ENCODE results near the gene MEX3B.

Gene MEX3B

GRCh38 chr15:82045892-82046665 is at the start of gene MEX3B:
Gene MEX3B, minus strand, starts transcription at chr15:82046018. Its CDS starts 313 bp downstream, at chr15:82045705.
- Mint-ChIP-seq H3K9me3 (no peaks in the 10 kb centered on the region), H3K36me3 (ENCODE audit: low read depth) (peaks cover 3% of the 10 kb centered on the region), H3K4me1 (ENCODE audit: low read depth) (peaks cover 15% of the 10 kb centered on the region), H3K27ac (peak within 1 kb of the TSS; percentile 80), H3K4me3 (peak within 1 kb of the TSS; percentile 84), H3K27me3 (peaks cover 19% of the 10 kb centered on the region)

DNA sequence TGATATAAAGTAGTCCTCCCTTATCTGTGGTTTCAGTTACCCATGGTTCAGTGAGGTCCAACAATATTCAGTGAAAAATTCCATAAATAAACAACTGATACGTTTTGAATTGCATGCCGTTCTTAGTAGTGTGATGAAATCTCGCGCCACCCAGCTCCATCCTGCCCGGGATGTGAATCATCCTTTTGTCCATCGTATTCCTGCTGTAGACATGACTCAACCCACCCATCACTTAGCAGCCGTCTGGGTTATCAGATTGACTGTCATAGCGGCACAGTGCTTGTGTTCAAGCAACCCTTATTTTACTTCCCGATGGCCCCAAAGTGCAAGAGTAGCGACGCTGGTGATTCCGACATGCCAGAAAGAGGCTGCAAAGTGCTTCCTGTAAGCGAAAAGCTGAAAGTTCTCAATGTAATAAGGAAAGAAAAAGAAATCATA is 48.0 kb upstream of the MEX3B start:
- Mint-ChIP-seq H3K27ac (no peak overlapping the region), H3K9me3 (no peaks in the 10 kb centered on the region), H3K4me3 (no peak overlapping the region), H3K27me3 (no peaks in the 10 kb centered on the region), H3K36me3 (ENCODE audit: low read depth) (no peaks in the 10 kb centered on the region), H3K4me1 (ENCODE audit: low read depth) (no peaks in the 10 kb centered on the region)

DNA sequence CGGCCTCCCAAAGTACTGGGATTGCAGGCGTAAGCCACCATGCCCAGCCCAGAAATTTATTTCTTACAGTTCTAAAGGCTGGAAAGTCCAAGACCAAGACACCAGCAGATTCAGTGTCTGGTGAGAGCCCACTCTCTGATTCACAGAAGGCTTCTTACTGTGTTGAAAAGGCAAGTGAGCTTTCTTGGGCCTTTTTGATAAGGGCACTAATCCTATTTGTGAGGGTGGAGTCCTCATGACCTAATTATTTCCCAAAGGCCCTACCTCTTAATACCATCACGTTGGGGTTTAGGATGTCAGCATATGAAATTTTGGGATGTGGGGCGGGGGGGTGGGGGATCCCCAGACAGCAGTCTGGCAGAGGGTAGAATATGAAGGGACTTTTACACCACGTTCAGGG is 47.5 kb upstream of the MEX3B start:
- Mint-ChIP-seq H3K4me3 (no peak overlapping the region), H3K9me3 (no peaks in the 10 kb centered on the region), H3K36me3 (ENCODE audit: low read depth) (no peaks in the 10 kb centered on the region), H3K27ac (no peak overlapping the region), H3K27me3 (no peaks in the 10 kb centered on the region), H3K4me1 (ENCODE audit: low read depth) (no peaks in the 10 kb centered on the region)

GRCh38 chr15:82091636-82092140 is 45.9 kb upstream of the MEX3B start:
- H3K27ac Mint-ChIP-seq: no peak overlapping the region
- H3K27me3 Mint-ChIP-seq: no peaks in the 10 kb centered on the region
- no peaks in the 10 kb centered on the region for H3K36me3 Mint-ChIP-seq (ENCODE audit: low read depth)
- no peaks in the 10 kb centered on the region for H3K9me3 Mint-ChIP-seq
- H3K4me3 Mint-ChIP-seq: no peak overlapping the region
- H3K4me1 Mint-ChIP-seq (ENCODE audit: low read depth): no peaks in the 10 kb centered on the region

DNA sequence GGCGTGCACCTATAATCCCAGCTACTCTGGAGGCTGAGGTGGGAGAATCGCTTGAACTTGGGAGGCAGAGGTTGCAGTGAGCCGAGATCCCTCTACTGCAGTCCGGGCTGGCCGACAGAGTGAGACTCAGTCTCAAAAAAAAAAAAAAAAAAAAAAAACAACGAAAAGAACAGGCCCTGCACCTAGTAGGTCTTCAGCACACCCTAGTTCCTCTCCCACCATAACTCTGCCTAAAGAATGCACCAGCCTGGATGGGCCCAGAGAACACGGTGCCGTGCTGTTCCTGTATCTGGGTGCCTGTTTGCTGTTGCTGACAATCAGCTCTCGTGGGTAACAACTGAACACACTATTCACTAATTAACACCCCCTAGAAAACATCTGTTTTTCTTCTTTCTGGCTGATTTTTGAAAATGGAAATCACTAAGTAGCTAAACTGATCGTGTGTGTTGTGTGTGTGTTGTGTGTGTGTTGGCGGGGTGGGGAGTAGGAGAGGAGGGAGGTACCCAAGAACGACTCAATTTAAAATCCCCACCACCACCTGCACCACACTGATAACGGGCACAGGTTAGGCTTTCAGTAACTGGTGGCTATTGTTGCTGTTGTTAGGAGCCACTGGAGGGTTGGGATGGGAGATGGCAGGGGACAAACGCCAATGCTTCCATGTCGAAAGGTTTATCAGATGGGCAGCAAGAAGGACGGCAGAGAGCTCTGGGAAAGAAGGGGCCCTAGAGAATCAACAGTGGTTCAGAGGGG is 40.6 kb upstream of the MEX3B start:
- H3K27me3 Mint-ChIP-seq: peaks cover 3% of the 10 kb centered on the region
- no peak overlapping the region for H3K4me3 Mint-ChIP-seq
- H3K27ac Mint-ChIP-seq: no peak overlapping the region
- no peaks in the 10 kb centered on the region for H3K9me3 Mint-ChIP-seq
- no peaks in the 10 kb centered on the region for H3K36me3 Mint-ChIP-seq (ENCODE audit: low read depth)
- no peaks in the 10 kb centered on the region for H3K4me1 Mint-ChIP-seq (ENCODE audit: low read depth)

GRCh38 chr15:82081914-82082762 is 36.3 kb upstream of the MEX3B start:
- Mint-ChIP-seq H3K9me3 (no peaks in the 10 kb centered on the region), H3K27ac (no peak overlapping the region)

DNA sequence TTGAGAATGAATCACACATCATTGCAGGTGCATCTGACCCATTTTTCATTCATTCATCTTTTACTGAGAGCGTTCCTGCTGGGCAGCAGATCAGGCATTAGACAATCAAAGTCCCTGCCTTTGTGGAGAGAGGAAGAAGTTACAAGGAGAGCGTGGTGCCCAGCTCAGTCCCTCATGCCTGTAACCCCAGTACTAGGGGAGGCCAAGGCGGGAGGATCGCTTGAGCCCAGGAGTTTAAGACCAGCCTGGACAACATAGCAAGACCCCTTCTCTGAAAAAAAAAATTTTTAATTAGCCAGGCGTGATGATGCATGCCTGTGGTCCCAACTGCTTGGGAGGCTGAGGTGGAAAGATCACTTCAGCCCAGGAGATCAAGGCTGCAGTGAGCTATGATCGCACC is 35.0 kb upstream of the MEX3B start:
- Mint-ChIP-seq H3K9me3 (no peaks in the 10 kb centered on the region), H3K4me3 (no peak overlapping the region), H3K27ac (no peak overlapping the region), H3K27me3 (peaks cover 9% of the 10 kb centered on the region), H3K36me3 (ENCODE audit: low read depth) (no peaks in the 10 kb centered on the region), H3K4me1 (ENCODE audit: low read depth) (no peaks in the 10 kb centered on the region)

More at GRCh38 chr15:82081914-82082762, 36.3 kb upstream of the MEX3B start:
- Mint-ChIP-seq H3K36me3 (ENCODE audit: low read depth) (no peaks in the 10 kb centered on the region), H3K4me1 (ENCODE audit: low read depth) (no peaks in the 10 kb centered on the region), H3K27me3 (peaks cover 9% of the 10 kb centered on the region), H3K4me3 (no peak overlapping the region)

GRCh38 chr15:82079736-82080135 is 33.9 kb upstream of the MEX3B start:
- no peaks in the 10 kb centered on the region for H3K9me3 Mint-ChIP-seq
- no peaks in the 10 kb centered on the region for H3K36me3 Mint-ChIP-seq (ENCODE audit: low read depth)
- H3K27me3 Mint-ChIP-seq: peaks cover 9% of the 10 kb centered on the region
- H3K4me1 Mint-ChIP-seq (ENCODE audit: low read depth): no peaks in the 10 kb centered on the region
- no peak overlapping the region for H3K27ac Mint-ChIP-seq
- no peak overlapping the region for H3K4me3 Mint-ChIP-seq

GRCh38 chr15:82074610-82075009 is 28.8 kb upstream of the MEX3B start:
- Mint-ChIP-seq H3K4me1 (ENCODE audit: low read depth) (no peaks in the 10 kb centered on the region), H3K27ac (no peak overlapping the region), H3K36me3 (ENCODE audit: low read depth) (no peaks in the 10 kb centered on the region), H3K9me3 (no peaks in the 10 kb centered on the region), H3K27me3 (peaks cover 13% of the 10 kb centered on the region), H3K4me3 (no peak overlapping the region)

DNA sequence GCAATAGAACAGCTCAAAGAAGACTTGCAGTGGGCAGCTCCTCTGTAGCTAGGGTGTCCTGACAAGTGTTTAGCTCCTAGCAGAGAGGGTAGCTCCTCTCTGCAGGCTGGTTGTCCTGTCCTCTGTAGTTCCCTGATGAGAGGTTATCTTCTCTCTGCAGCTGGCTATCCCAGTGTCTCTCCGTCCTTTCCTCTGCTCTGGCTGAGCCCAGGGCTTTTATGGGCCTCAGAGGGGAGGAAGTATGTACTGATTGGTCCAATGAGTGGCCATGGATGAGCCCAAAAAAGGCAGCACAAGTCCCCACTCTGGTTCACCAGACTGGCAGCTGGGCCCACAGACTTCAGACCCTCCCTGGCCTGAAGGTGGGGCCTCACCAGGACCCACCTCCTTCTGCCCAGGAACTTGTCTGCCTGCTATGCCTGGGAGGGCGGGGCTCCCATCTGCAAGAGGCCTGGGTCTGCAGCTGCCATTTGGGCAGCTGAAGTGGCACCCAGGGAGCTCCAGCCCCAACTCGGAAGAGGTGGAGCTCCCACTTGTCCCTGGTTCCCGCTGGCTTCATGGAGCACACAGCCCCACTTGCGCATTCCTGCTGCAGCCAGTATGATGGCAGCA is 27.2 kb upstream of the MEX3B start:
- Mint-ChIP-seq H3K36me3 (ENCODE audit: low read depth) (no peaks in the 10 kb centered on the region), H3K9me3 (no peaks in the 10 kb centered on the region), H3K27me3 (peaks cover 8% of the 10 kb centered on the region), H3K27ac (no peak overlapping the region), H3K4me1 (ENCODE audit: low read depth) (no peaks in the 10 kb centered on the region), H3K4me3 (no peak overlapping the region)

DNA sequence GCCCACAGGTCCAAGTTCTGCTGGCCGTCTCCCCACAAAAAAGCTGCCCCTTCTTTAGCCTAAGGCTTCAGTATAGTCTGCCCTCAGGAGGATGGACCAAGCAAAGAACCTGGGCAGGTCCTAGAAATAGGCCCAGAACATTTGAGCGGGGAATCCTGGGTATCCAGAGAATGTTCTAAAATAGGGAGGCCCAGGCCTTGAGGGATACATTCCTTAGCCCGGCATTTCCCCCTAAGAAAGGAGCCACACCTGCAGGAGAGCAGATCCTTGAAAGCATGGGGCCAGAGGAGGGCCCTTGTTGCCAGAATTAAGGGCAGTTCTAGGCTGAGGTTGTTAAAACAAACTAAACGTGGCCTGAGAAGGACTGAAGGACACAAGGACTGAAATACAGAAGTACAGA is 20.6 kb upstream of the MEX3B start:
- peaks cover 4% of the 10 kb centered on the region for H3K4me1 Mint-ChIP-seq (ENCODE audit: low read depth)
- no peaks in the 10 kb centered on the region for H3K36me3 Mint-ChIP-seq (ENCODE audit: low read depth)
- H3K9me3 Mint-ChIP-seq: no peaks in the 10 kb centered on the region
- peaks cover 30% of the 10 kb centered on the region for H3K27me3 Mint-ChIP-seq
- H3K4me3 Mint-ChIP-seq: no peak overlapping the region
- H3K27ac Mint-ChIP-seq: no peak overlapping the region

GRCh38 chr15:82064824-82065223 is 19.0 kb upstream of the MEX3B start:
- no peak overlapping the region for H3K4me3 Mint-ChIP-seq
- no peaks in the 10 kb centered on the region for H3K9me3 Mint-ChIP-seq
- peaks cover 4% of the 10 kb centered on the region for H3K4me1 Mint-ChIP-seq (ENCODE audit: low read depth)
- no peak overlapping the region for H3K27ac Mint-ChIP-seq
- no peaks in the 10 kb centered on the region for H3K36me3 Mint-ChIP-seq (ENCODE audit: low read depth)
- H3K27me3 Mint-ChIP-seq: peaks cover 28% of the 10 kb centered on the region

- peaks cover 4% of the 10 kb centered on the region for H3K4me1 Mint-ChIP-seq (ENCODE audit: low read depth)
- H3K4me3 Mint-ChIP-seq: no peak overlapping the region
- no peaks in the 10 kb centered on the region for H3K9me3 Mint-ChIP-seq
- peaks cover 42% of the 10 kb centered on the region for H3K27me3 Mint-ChIP-seq
- H3K36me3 Mint-ChIP-seq (ENCODE audit: low read depth): no peaks in the 10 kb centered on the region
- no peak overlapping the region for H3K27ac Mint-ChIP-seq
Observed at GRCh38 chr15:82062479-82063454, 16.9 kb upstream of the MEX3B start.
